CD4-positive, alpha-beta T cell (primary cell): Measurements from ENCODE around the gene PTPRC. TPM values are rescaled to one million over a fixed set of nuclear protein-coding genes. Genes with fewer than 3 reads are reported as not detected.

Source experiments
- ATAC-seq: fragments of 200-7000 bp; cut with Tn5 transposase; one replicate; pipeline ENCODE4 v1.10.0; 2022; ENCODE audit warnings: mild to moderate bottlenecking; ENCODE audit not compliant: poor library complexity
- CTCF ChIA-PET: fragments of 350-600 bp; sonication (Branson Sonifier 250); formaldehyde crosslinking; loops from one replicate; lab custom pipeline; 2021; ENCODE audit warnings: antibody characterized with exemption, inconsistent platforms; lab: Charles Lee
- POLR2A ChIA-PET: fragments of 350-600 bp; sonication (Branson Sonifier 250); formaldehyde crosslinking; loops from one replicate; lab custom pipeline; 2021; ENCODE audit warnings: antibody characterized with exemption, inconsistent platforms; lab: Charles Lee
- DNase-seq, 14 experiments: peaks; one replicate each; pipeline ENCODE4 v3.0.0-alpha.2; 2013 to 2020; ENCODE audit warnings: mixed read lengths in 2 of 14
- H3K27ac ChIP-seq, 2 donors: one replicate each; pipeline versions ENCODE4 v1.5.1 to v1.7.0; 2013; ENCODE audit warnings: low read length in 2 of 2, low read depth in 1 of 2, mild to moderate bottlenecking in 1 of 2
- H3K27me3 ChIP-seq, 2 experiments: 1 replicate in 1 of 2; 2 replicates in 1 of 2; pipeline versions ENCODE4 v1.6.1 to v1.7.0; 2013; ENCODE audit warnings: low read length in 2 of 2, control low read depth in 1 of 2, mild to moderate bottlenecking in 1 of 2, moderate library complexity in 1 of 2; ENCODE audit not compliant: insufficient read depth in 2 of 2, control insufficient read depth in 1 of 2
- H3K36me3 ChIP-seq: one replicate; pipeline ENCODE4 v1.6.1; 2013; ENCODE audit warnings: low read length, control low read depth; ENCODE audit not compliant: insufficient read depth
- H3K4me1 ChIP-seq: one replicate; pipeline ENCODE4 v1.6.1; 2013; ENCODE audit warnings: low read length, control low read depth; ENCODE audit not compliant: insufficient read depth
- H3K4me3 ChIP-seq: one replicate; pipeline ENCODE4 v1.5.1; 2013; ENCODE audit warnings: mild to moderate bottlenecking, low read length, moderate library complexity
- H3K9me3 ChIP-seq, 2 experiments: 1 replicate in 1 of 2; 2 replicates in 1 of 2; pipeline versions ENCODE4 v1.6.1 to v1.7.0; 2013; ENCODE audit warnings: low read length in 2 of 2, mild to moderate bottlenecking in 2 of 2, control low read depth in 1 of 2, moderate library complexity in 1 of 2; ENCODE audit not compliant: control insufficient read depth in 1 of 2, insufficient read depth in 1 of 2
- H3K27ac Mint-ChIP-seq: one replicate; pipeline ENCODE4 v1.8.0; 2020; ENCODE audit warnings: mixed read lengths
- H3K27me3 Mint-ChIP-seq: one replicate; pipeline ENCODE4 v1.8.0; 2021; ENCODE audit warnings: mixed read lengths
- H3K36me3 Mint-ChIP-seq: one replicate; pipeline ENCODE4 v1.8.0; 2021; ENCODE audit warnings: low read depth, mixed read lengths
- H3K4me1 Mint-ChIP-seq: one replicate; pipeline ENCODE4 v1.8.0; 2021; ENCODE audit warnings: low read depth, mixed read lengths
- H3K4me3 Mint-ChIP-seq: one replicate; pipeline ENCODE4 v1.8.0; 2020; ENCODE audit warnings: mild to moderate bottlenecking, mixed read lengths
- H3K9me3 Mint-ChIP-seq: one replicate; pipeline ENCODE4 v1.8.0; 2020; ENCODE audit warnings: mixed read lengths
- CTCF ChIP-seq: fragments of 200-600 bp; IDR thresholded peaks from one replicate; pipeline ENCODE4 v1.8.0; 2022; ENCODE audit warnings: antibody characterized with exemption, mild to moderate bottlenecking
- intact Hi-C, 2 experiments: fragments of 100-400 bp; cut with DNase I in 1 of 2; cut with micrococcal nuclease in 1 of 2; formaldehyde crosslinking; loops; one replicate each; pipeline versions ENCODE4 v1.15.1 to v1.9.0; 2023 to 2025; cut with DNase I, micrococcal nuclease
- total RNA-seq, 174 experiments: library from RNA in 2 of 174; stranded (reverse) in 2 of 174; gene quantifications; one replicate each; pipeline ENCODE4 v1.2.3 and lab custom pipeline; 2021 to 2026

PTPRC gene
- total RNA-seq, 2 experiments from 2014 or later, result 661 to 698 TPM

- Histone ChIP-seq H3K9me3 (no peaks in the 10 kb centered on the region), H3K4me1 (peaks cover 50% of the 10 kb centered on the region), H3K27me3 (no peaks in the 10 kb centered on the region), H3K4me3 (peak overlapping the region; percentile 28), H3K36me3 (no peaks in the 10 kb centered on the region), H3K27ac (peak overlapping the region; percentile 71)
- no peak for TF ChIP-seq CTCF
- Mint-ChIP-seq H3K4me1 (peaks cover 70% of the 10 kb centered on the region), H3K9me3 (peaks cover 2% of the 10 kb centered on the region), H3K36me3 (no peaks in the 10 kb centered on the region), H3K4me3 (peak overlapping the region; percentile 79), H3K27ac (peak overlapping the region; percentile 98), H3K27me3 (no peaks in the 10 kb centered on the region)
- intact Hi-C loops, result loop anchor here in 1 of 2 experiments (2.0 kb wide), 1 partner anchor 14 kb away; no protein-coding TSS in a partner anchor
- DNase-seq, result peak in 3 of 14 experiments; percentile 57 to 78 (median 60)
- ATAC-seq, result peak; percentile 45
- ChIA-PET CTCF (interaction anchor here (0.6 to 2.6 kb wide), 2 partner anchors 19 to 68 kb away, joined by 3 to 6 read pairs; no protein-coding TSS in a partner anchor), POLR2A (interaction anchor here (0.6 to 3.5 kb wide), 13 partner anchors 8 to 1152 kb away, joined by 3 to 14 read pairs (median 4); partner anchors contain the start of gene PTPRC)
These were observed 26.2 kb upstream of the PTPRC start for GRCh38 chr1:198612471-198613260.

- no peak overlapping the region for H3K4me3 Mint-ChIP-seq
- no peak for DNase-seq
These were observed 21.4 kb upstream of the PTPRC start for GRCh38 chr1:198617406-198617805.

More at GRCh38 chr1:198617406-198617805, 21.4 kb upstream of the PTPRC start:
- Histone ChIP-seq H3K27me3 (no peaks in the 10 kb centered on the region), H3K4me3 (no peak overlapping the region), H3K4me1 (peaks cover 62% of the 10 kb centered on the region), H3K27ac (peak overlapping the region in 1 of 2 donors; percentile 4), H3K9me3 (no peaks in the 10 kb centered on the region), H3K36me3 (no peaks in the 10 kb centered on the region)
- TF ChIP-seq CTCF, result no peak
- intact Hi-C loops, result no loop called here
- peaks cover 74% of the 10 kb centered on the region for H3K4me1 Mint-ChIP-seq
- no peak for ATAC-seq
- peak overlapping the region; percentile 90 for H3K27ac Mint-ChIP-seq
- ChIA-PET CTCF (interaction anchor here (1.1 kb wide), 1 partner anchor 32 kb away, joined by 4 read pairs; no protein-coding TSS in a partner anchor), POLR2A (no interaction called here)
- H3K27me3 Mint-ChIP-seq, result no peaks in the 10 kb centered on the region
- no peaks in the 10 kb centered on the region for H3K9me3 Mint-ChIP-seq
- no peaks in the 10 kb centered on the region for H3K36me3 Mint-ChIP-seq
